ENCODE measurements around the gene APOC3. TPM values are rescaled to one million over a fixed set of nuclear protein-coding genes. Genes with fewer than 3 reads are reported as not detected.

Gene APOC3
- total RNA-seq, 2 donors from 2014 or later: 7.3 TPM; not detected in 1

DNA sequence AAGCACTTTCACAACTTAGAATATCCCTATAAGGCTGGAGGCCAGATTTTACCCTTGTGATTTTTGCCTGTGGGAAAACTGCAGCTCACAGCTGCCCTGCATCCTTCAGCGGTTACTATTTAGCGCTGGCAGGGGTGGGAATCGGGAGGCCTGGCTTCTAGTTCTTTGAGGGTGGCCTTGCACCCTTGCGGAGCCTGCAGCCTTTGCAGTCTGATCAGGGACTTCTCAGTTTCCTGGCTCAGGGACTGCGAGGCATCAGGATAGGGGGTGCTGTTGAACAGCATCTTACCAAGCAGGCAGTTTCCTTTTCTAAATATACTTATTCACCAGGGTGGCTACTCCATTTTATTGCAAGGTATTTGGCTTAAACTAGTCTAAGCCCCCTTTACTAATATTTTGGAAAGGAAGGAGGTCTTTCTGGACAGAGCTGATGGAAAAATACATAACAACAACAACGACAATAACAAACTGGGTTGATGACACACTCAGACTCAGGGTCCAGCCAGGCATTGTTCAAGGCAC is 10.6 kb downstream of the APOC3 start:
- Histone ChIP-seq H3K4me3 (no peak overlapping the region), H3K36me3 (replicated peaks in 1 of 2; ENCODE audit: insufficient read depth in 1 of 2, low read depth in 2 of 2) (peaks cover 0 to 7% of the 10 kb centered on the region in 2 donors), H3K4me1 (peaks cover 18% of the 10 kb centered on the region), H3K27ac (no peak overlapping the region), H3K27me3 (no peaks in the 10 kb centered on the region), H3K9me3 (no peaks in the 10 kb centered on the region)
- intact Hi-C loops (cut with DNase I): no loop called here
- no peak for TF ChIP-seq POLR2A (IDR thresholded peaks at IDR 0.05)
- TF ChIP-seq, protein P1, sequence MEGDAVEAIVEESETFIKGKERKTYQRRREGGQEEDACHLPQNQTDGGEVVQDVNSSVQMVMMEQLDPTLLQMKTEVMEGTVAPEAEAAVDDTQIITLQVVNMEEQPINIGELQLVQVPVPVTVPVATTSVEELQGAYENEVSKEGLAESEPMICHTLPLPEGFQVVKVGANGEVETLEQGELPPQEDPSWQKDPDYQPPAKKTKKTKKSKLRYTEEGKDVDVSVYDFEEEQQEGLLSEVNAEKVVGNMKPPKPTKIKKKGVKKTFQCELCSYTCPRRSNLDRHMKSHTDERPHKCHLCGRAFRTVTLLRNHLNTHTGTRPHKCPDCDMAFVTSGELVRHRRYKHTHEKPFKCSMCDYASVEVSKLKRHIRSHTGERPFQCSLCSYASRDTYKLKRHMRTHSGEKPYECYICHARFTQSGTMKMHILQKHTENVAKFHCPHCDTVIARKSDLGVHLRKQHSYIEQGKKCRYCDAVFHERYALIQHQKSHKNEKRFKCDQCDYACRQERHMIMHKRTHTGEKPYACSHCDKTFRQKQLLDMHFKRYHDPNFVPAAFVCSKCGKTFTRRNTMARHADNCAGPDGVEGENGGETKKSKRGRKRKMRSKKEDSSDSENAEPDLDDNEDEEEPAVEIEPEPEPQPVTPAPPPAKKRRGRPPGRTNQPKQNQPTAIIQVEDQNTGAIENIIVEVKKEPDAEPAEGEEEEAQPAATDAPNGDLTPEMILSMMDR (IDR thresholded peaks at IDR 0.05): no peak
- WGBS, 2 donors: 26 to 39% methylated on average over 6 of the region's 6 CpGs
- DNase-seq: no peak
- ATAC-seq: no peak

DNA sequence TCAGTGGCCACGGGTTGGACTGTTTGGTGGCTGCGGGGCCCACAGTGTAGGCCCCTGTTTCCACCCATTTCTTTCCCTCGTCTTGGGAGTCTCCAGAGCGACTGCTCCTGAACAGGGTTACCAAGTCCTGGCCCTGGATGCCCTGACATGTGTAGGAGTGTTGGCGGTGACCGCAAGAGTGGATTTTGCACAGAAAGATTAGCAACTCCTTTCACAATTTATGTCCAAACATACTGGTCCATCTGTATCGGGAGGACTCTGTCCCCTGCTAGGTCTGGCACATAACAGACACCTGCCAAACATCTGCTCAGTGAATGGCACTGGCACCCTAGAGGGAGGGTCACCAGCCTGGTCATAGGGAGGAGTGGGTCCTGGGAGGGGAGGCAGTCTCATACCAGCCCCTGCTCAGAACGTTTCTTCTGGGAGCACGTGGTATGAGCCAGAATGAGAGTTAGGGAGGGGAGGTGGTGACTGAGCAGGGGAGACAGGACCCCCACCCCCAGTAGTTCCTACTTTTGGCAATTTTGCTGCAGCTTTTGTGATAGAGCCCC is 11.1 kb downstream of the APOC3 start:
- intact Hi-C loops (cut with DNase I): no loop called here
- Histone ChIP-seq H3K36me3 (replicated peaks in 1 of 2; ENCODE audit: insufficient read depth in 1 of 2, low read depth in 2 of 2) (peaks cover 0 to 7% of the 10 kb centered on the region in 2 donors), H3K4me1 (peaks cover 13% of the 10 kb centered on the region), H3K27ac (no peak overlapping the region), H3K4me3 (no peak overlapping the region), H3K9me3 (no peaks in the 10 kb centered on the region), H3K27me3 (no peaks in the 10 kb centered on the region)
- TF ChIP-seq POLR2A (IDR thresholded peaks at IDR 0.05): no peak
- TF ChIP-seq, protein P1 (IDR thresholded peaks at IDR 0.05): no peak
- DNase-seq (no peak), ATAC-seq (no peak)
- WGBS, 2 donors: 71 to 78% methylated on average over 8 to 9 of the region's 9 CpGs

DNA sequence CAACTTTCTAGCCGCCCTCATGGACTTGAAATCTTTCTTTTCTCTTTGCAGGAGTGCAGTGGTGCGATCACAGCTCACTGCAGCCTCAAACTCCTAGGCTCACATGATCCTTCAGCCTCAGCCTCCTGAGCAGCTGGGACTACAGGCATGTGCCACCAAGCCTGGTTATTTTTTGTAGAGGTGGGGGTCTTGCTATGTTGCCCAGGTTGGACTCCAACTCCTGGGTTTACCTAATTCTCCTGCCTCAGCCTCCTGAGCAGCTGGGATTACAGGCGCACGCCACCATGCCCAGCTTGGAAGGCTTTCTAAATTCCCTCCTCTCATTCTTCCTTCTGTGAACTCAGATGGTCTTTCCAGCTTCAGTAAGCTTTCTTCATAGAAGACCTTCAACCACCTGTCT is 12.4 kb downstream of the APOC3 start:
- DNase-seq: no peak
- H3K27ac ChIP-seq: no peak overlapping the region
- H3K4me1 ChIP-seq: no peaks in the 10 kb centered on the region

DNA sequence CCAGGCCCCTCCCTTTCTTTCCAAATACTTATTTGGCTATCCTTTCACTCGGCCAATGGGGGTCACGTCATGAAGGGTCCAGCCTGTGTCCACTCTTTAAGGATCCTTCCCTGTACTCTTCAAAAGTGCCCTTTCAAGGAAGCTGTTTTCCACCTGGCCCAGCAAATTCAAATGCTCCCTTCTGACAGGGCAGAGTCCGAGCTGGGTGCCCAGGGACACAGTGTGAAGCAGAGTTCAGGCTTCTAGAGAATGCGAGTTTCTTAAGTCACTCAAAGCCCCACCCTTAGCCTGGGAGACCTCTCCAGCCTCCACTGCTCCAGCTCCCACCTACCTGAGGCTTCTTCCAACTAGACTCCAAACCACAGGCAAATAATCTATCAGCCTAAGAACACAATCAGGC is 13.2 kb downstream of the APOC3 start:
- intact Hi-C loops (cut with DNase I): no loop called here
- no peaks in the 10 kb centered on the region for H3K27me3 ChIP-seq
- no peaks in the 10 kb centered on the region for H3K9me3 ChIP-seq
- peaks cover 9 to 22% of the 10 kb centered on the region in 2 donors for H3K36me3 ChIP-seq (replicated peaks in 1 of 2; ENCODE audit: insufficient read depth in 1 of 2, low read depth in 2 of 2)
- ATAC-seq (no peak), DNase-seq (no peak)
- 80 to 87% methylated on average over 4 of the region's 4 CpGs for WGBS, 2 donors
- no peak overlapping the region for H3K4me3 ChIP-seq
- TF ChIP-seq, protein P1 (IDR thresholded peaks at IDR 0.05): no peak
- no peak for TF ChIP-seq POLR2A (IDR thresholded peaks at IDR 0.05)
- no peak overlapping the region for H3K27ac ChIP-seq
- H3K4me1 ChIP-seq: no peaks in the 10 kb centered on the region

More for the DNA sequence above, 12.4 kb downstream of the APOC3 start:
- Histone ChIP-seq H3K4me3 (no peak overlapping the region), H3K36me3 (replicated peaks in 1 of 2; ENCODE audit: insufficient read depth in 1 of 2, low read depth in 2 of 2) (peaks cover 9 to 19% of the 10 kb centered on the region in 2 donors), H3K9me3 (no peaks in the 10 kb centered on the region), H3K27me3 (no peaks in the 10 kb centered on the region)
- ATAC-seq: no peak
- 93 to 97% methylated on average over 4 of the region's 4 CpGs for WGBS, 2 donors
- intact Hi-C loops (cut with DNase I): no loop called here
- TF ChIP-seq POLR2A (IDR thresholded peaks at IDR 0.05): no peak
- TF ChIP-seq, protein P1 (IDR thresholded peaks at IDR 0.05): no peak

DNA sequence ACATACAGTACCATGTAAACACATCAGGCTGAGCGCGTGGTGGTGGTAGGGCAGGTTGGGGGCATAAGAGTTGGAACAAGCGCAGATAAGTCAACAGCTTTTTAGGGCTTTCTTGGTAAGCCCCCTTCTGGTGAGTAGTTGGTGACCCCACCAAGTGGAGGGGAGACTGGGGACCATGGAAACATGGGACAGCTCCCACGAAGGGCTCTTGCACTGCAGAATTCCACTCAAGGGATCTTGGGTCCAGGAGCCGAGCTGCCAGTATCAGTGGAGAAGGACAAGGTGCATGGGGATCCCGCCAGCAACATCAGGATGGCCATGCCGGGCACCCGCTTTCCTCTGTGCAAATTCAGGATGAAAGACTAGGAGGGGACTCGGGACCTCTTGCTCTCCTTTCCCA is 14.0 kb downstream of the APOC3 start:
- Histone ChIP-seq H3K36me3 (replicated peaks in 1 of 2; ENCODE audit: insufficient read depth in 1 of 2, low read depth in 2 of 2) (peaks cover 9 to 22% of the 10 kb centered on the region in 2 donors), H3K4me1 (no peaks in the 10 kb centered on the region), H3K4me3 (no peak overlapping the region), H3K27ac (no peak overlapping the region), H3K9me3 (no peaks in the 10 kb centered on the region), H3K27me3 (no peaks in the 10 kb centered on the region)
- no peak for TF ChIP-seq POLR2A (IDR thresholded peaks at IDR 0.05)
- TF ChIP-seq, protein P1 (IDR thresholded peaks at IDR 0.05): no peak
- intact Hi-C loops (cut with DNase I): no loop called here
- no peak for ATAC-seq
- DNase-seq: no peak
- 91 to 95% methylated on average over 7 to 9 of the region's 9 CpGs for whole genome bisulfite sequencing, 2 donors

Measured in body of pancreas (tissue), 4 donors.